GM18511 (cell line): ENCODE results near the gene PTGES3L.
"Not testable (repeated sequence)": the region's sequence is repeated elsewhere in the genome, so short reads cannot be mapped to it uniquely, and the experiment has no call there.

ENCODE experiments used
- ATAC-seq: cut with Tn5 transposase; IDR thresholded peaks from one replicate; pipeline ENCODE4 v1.9.1; 2021; ENCODE audit warnings: mild to moderate bottlenecking, moderate library complexity; ENCODE audit not compliant: unreplicated experiment

PTGES3L gene

GRCh38 chr17:42982266-42982665, 2.4 kb upstream of the PTGES3L start:
- no peak for ATAC-seq

GRCh38 chr17:42980766-42981397, 1.0 kb upstream of the PTGES3L start:
- ATAC-seq, result peak; percentile 55

GRCh38 chr17:42980274-42980765, 440 bp upstream of the PTGES3L start, which contains the start of gene RUNDC1:
RUNDC1 (plus strand) TSS chr17:42980565; CDS start chr17:42980577, 12 bp downstream.
- peak; percentile 80 for ATAC-seq

GRCh38 chr17:42975701-42976100, 4.2 kb downstream of the PTGES3L start:
- not testable (repeated sequence) for ATAC-seq

GRCh38 chr17:42975265-42975664, 4.6 kb downstream of the PTGES3L start:
- ATAC-seq, result no peak

GRCh38 chr17:42973323-42973722, 6.6 kb downstream of the PTGES3L start:
- not testable (repeated sequence) for ATAC-seq

GRCh38 chr17:42971589-42971988, 8.3 kb downstream of the PTGES3L start:
- no peak for ATAC-seq

GRCh38 chr17:42969001-42969581, 10.8 kb downstream of the PTGES3L start:
- ATAC-seq, result no peak

GRCh38 chr17:42967925-42968324, 12.0 kb downstream of the PTGES3L start:
- no peak for ATAC-seq

GRCh38 chr17:42964161-42964932, 15.5 kb downstream of the PTGES3L start, which contains the start of gene AARSD1:
AARSD1 (minus strand) TSS chr17:42964454; CDS start chr17:42964440, 14 bp downstream.
- ATAC-seq, result peak; percentile 76

GRCh38 chr17:42953669-42954068, 26.2 kb downstream of the PTGES3L start:
- ATAC-seq, result no peak

GRCh38 chr17:42950044-42950783, 29.7 kb downstream of the PTGES3L start:
- no peak for ATAC-seq

- ATAC-seq, result no peak
These were observed 33.1 kb downstream of the PTGES3L start for GRCh38 chr17:42946812-42947211.

GRCh38 chr17:42944211-42944610, 35.7 kb downstream of the PTGES3L start:
- no peak for ATAC-seq

- no peak for ATAC-seq
These were observed 41.9 kb downstream of the PTGES3L start for GRCh38 chr17:42937712-42938596.

- ATAC-seq, result no peak
These were observed 50.4 kb downstream of the PTGES3L start for GRCh38 chr17:42929497-42929844.

GRCh38 chr17:42928714-42929496, 51.0 kb downstream of the PTGES3L start:
- ATAC-seq, result no peak

GRCh38 chr17:42924891-42925290, 55.0 kb downstream of the PTGES3L start:
- ATAC-seq, result no peak

- not testable (repeated sequence) for ATAC-seq
These were observed 56.4 kb downstream of the PTGES3L start for GRCh38 chr17:42923472-42923871.
